Left kidney (tissue), 2 donors: ENCODE measurements around the gene SHISA9. TPM values are rescaled to one million over a fixed set of nuclear protein-coding genes. Genes with fewer than 3 reads are reported as not detected.

Source experiments
- DNase-seq: peaks from one replicate; pipeline ENCODE4 v3.0.0-alpha.2; 2013
- polyA plus RNA-seq: library from polyadenylated mRNA; unstranded; fragments of 120-200 nt; gene quantifications from one replicate; pipeline ENCODE4 v1.2.1, GENCODE V29; 2013; ENCODE audit not compliant: insufficient read length

SHISA9 gene
- polyA plus RNA-seq, 1 donor = 4.6 TPM

GRCh38 chr16:13014476-13014875 is 113.1 kb downstream of the SHISA9 start:
- no peak for DNase-seq

- no peak for DNase-seq
Measured at GRCh38 chr16:13018026-13018425, 116.6 kb downstream of the SHISA9 start.

GRCh38 chr16:13021996-13022395 is 120.6 kb downstream of the SHISA9 start:
- no peak for DNase-seq

- no peak for DNase-seq
Measured at GRCh38 chr16:13029786-13030185, 128.4 kb downstream of the SHISA9 start.

GRCh38 chr16:13030769-13031168 is 129.4 kb downstream of the SHISA9 start:
- DNase-seq = no peak

- no peak for DNase-seq
Measured at GRCh38 chr16:13032911-13033310, 131.5 kb downstream of the SHISA9 start.

- peak; percentile 84 for DNase-seq
Measured at GRCh38 chr16:13036600-13036999, 135.2 kb downstream of the SHISA9 start.

- DNase-seq = no peak
Measured at GRCh38 chr16:13038591-13038990, 137.2 kb downstream of the SHISA9 start.

- no peak for DNase-seq
Measured at GRCh38 chr16:13039526-13039925, 138.1 kb downstream of the SHISA9 start.

- no peak for DNase-seq
Measured at GRCh38 chr16:13041180-13041579, 139.8 kb downstream of the SHISA9 start.

- DNase-seq = no peak
Measured at GRCh38 chr16:13041646-13042290, 140.4 kb downstream of the SHISA9 start.

- no peak for DNase-seq
Measured at GRCh38 chr16:13042291-13042685, 140.9 kb downstream of the SHISA9 start.

GRCh38 chr16:13046061-13046821 is 144.8 kb downstream of the SHISA9 start:
- no peak for DNase-seq

- no peak for DNase-seq
Measured at GRCh38 chr16:13047276-13047675, 145.9 kb downstream of the SHISA9 start.

- DNase-seq = no peak
Measured at GRCh38 chr16:13049688-13050087, 148.3 kb downstream of the SHISA9 start.

GRCh38 chr16:13052431-13052830 is 151.0 kb downstream of the SHISA9 start:
- DNase-seq = no peak

GRCh38 chr16:13055480-13055879 is 154.1 kb downstream of the SHISA9 start:
- no peak for DNase-seq

- no peak for DNase-seq
Measured at GRCh38 chr16:13056607-13057006, 155.2 kb downstream of the SHISA9 start.

- no peak for DNase-seq
Measured at GRCh38 chr16:13060932-13061331, 159.5 kb downstream of the SHISA9 start.

GRCh38 chr16:13061691-13062090 is 160.3 kb downstream of the SHISA9 start:
- DNase-seq = no peak

- no peak for DNase-seq
Measured at GRCh38 chr16:13062219-13062618, 160.8 kb downstream of the SHISA9 start.

GRCh38 chr16:13063457-13063856 is 162.1 kb downstream of the SHISA9 start:
- DNase-seq = no peak

GRCh38 chr16:13064821-13065220 is 163.4 kb downstream of the SHISA9 start:
- no peak for DNase-seq

GRCh38 chr16:13067648-13068047 is 166.2 kb downstream of the SHISA9 start:
- DNase-seq = no peak
